H9 (cell line): Measurements from ENCODE around the gene NTPCR. TPM values are rescaled to one million over a fixed set of nuclear protein-coding genes. Genes with fewer than 3 reads are reported as not detected.

Experiments
- DNase-seq: peaks from one replicate; pipeline ENCODE4 v3.0.0-alpha.2; 2017
- H2AFZ ChIP-seq: one replicate; pipeline ENCODE4 v1.6.1; 2013; ENCODE audit warnings: mild to moderate bottlenecking, low read length, control low read depth, moderate library complexity
- H2AK5ac ChIP-seq: 2 replicates; pipeline ENCODE4 v1.6.1; 2013; ENCODE audit warnings: low read length, control low read depth, mixed read lengths; ENCODE audit not compliant: insufficient read length
- H2BK120ac ChIP-seq: one replicate; pipeline ENCODE4 v1.6.1; 2013; ENCODE audit warnings: low read depth, mild to moderate bottlenecking, low read length, control low read depth, inconsistent platforms; ENCODE audit not compliant: poor library complexity, severe bottlenecking
- H2BK12ac ChIP-seq: 2 replicates; pipeline ENCODE4 v1.6.1; 2013; ENCODE audit warnings: low read length, control low read depth, mixed read lengths, low read depth; ENCODE audit not compliant: insufficient read length
- H2BK15ac ChIP-seq: 2 replicates; pipeline ENCODE4 v1.6.1; 2013; ENCODE audit warnings: low read depth, low read length, control low read depth
- H2BK20ac ChIP-seq: one replicate; pipeline ENCODE4 v1.6.1; 2013; ENCODE audit warnings: low read depth, mild to moderate bottlenecking, low read length, control low read depth, inconsistent platforms; ENCODE audit not compliant: poor library complexity, severe bottlenecking
- H2BK5ac ChIP-seq: 2 replicates; pipeline ENCODE4 v1.6.1; 2013; ENCODE audit warnings: low read length, control low read depth, mixed read lengths; ENCODE audit not compliant: insufficient read length
- H3K14ac ChIP-seq: 2 replicates; pipeline ENCODE4 v1.6.1; 2013; ENCODE audit warnings: low read length, control low read depth; ENCODE audit not compliant: insufficient read depth
- H3K18ac ChIP-seq: 2 replicates; pipeline ENCODE4 v1.6.1; 2013; ENCODE audit warnings: low read depth, mild to moderate bottlenecking, mixed read lengths, low read length, control low read depth; ENCODE audit not compliant: insufficient read length
- H3K23ac ChIP-seq: 2 replicates; pipeline ENCODE4 v1.6.1; 2013; ENCODE audit warnings: low read length, control low read depth, mixed read lengths, low read depth; ENCODE audit not compliant: insufficient read length
- H3K23me2 ChIP-seq: 2 replicates; pipeline ENCODE4 v1.6.1; 2013; ENCODE audit warnings: low read depth, mild to moderate bottlenecking, mixed read lengths, low read length, control low read depth; ENCODE audit not compliant: insufficient read length, poor library complexity, severe bottlenecking
- H3K27ac ChIP-seq: 2 replicates; pipeline ENCODE4 v1.5.1; 2013; ENCODE audit warnings: low read length, control low read depth, mixed read lengths, low read depth; ENCODE audit not compliant: insufficient read length
- H3K27me3 ChIP-seq: 2 replicates; pipeline ENCODE4 v1.6.1; 2013; ENCODE audit warnings: low read length, control low read depth, inconsistent platforms; ENCODE audit not compliant: insufficient read depth
- H3K4ac ChIP-seq: 2 replicates; pipeline ENCODE4 v1.6.1; 2013; ENCODE audit warnings: low read depth, mild to moderate bottlenecking, control low read depth, inconsistent platforms, low read length, moderate library complexity
- H3K4me1 ChIP-seq: 2 replicates; pipeline ENCODE4 v1.6.1; 2013; ENCODE audit warnings: low read length, control low read depth, inconsistent platforms; ENCODE audit not compliant: insufficient read depth
- H3K4me2 ChIP-seq: 2 replicates; pipeline ENCODE4 v1.6.1; 2013; ENCODE audit warnings: low read length, control low read depth, mixed read lengths; ENCODE audit not compliant: insufficient read length, insufficient read depth
- H3K56ac ChIP-seq: 2 replicates; pipeline ENCODE4 v1.6.1; 2013; ENCODE audit warnings: low read depth, mild to moderate bottlenecking, mixed read lengths, low read length, control low read depth; ENCODE audit not compliant: insufficient read length
- H3K79me1 ChIP-seq: 2 replicates; pipeline ENCODE4 v1.6.1; 2013; ENCODE audit warnings: low read depth, mild to moderate bottlenecking, moderate library complexity, low read length, control low read depth, inconsistent platforms; ENCODE audit not compliant: insufficient read depth, poor library complexity, severe bottlenecking
- H3K79me2 ChIP-seq: 2 replicates; pipeline ENCODE4 v1.6.1; 2013; ENCODE audit warnings: low read length, control low read depth, inconsistent platforms; ENCODE audit not compliant: insufficient read depth
- H3K9ac ChIP-seq: 2 replicates; pipeline ENCODE4 v1.6.1; 2013; ENCODE audit warnings: low read length, control low read depth, mixed read lengths; ENCODE audit not compliant: insufficient read length; ENCODE audit errors: extremely low read depth
- H3K9me3 ChIP-seq: one replicate; pipeline ENCODE4 v1.6.1; 2013; ENCODE audit warnings: low read depth, low read length, inconsistent platforms; ENCODE audit not compliant: control insufficient read depth
- H3T11ph ChIP-seq: one replicate; pipeline ENCODE4 v1.6.1; 2013; ENCODE audit warnings: mild to moderate bottlenecking, low read length, control low read depth, inconsistent platforms
- H4K20me1 ChIP-seq: one replicate; pipeline ENCODE4 v1.6.1; 2013; ENCODE audit not compliant: control insufficient read depth, insufficient read length, insufficient read depth
- H4K5ac ChIP-seq: 2 replicates; pipeline ENCODE4 v1.6.1; 2013; ENCODE audit warnings: low read depth, mild to moderate bottlenecking, mixed read lengths, low read length, control low read depth; ENCODE audit not compliant: insufficient read length
- H4K8ac ChIP-seq: replicated peaks from 2 replicates; pipeline ENCODE4 v1.6.1; 2013; ENCODE audit warnings: low read length, control low read depth, mixed read lengths, low read depth; ENCODE audit not compliant: insufficient read length
- H4K91ac ChIP-seq: 2 replicates; pipeline ENCODE4 v1.6.1; 2013; ENCODE audit warnings: low read depth, mild to moderate bottlenecking, moderate library complexity, mixed read lengths, low read length, control low read depth; ENCODE audit not compliant: insufficient read length
- H3K27ac Mint-ChIP-seq, 3 experiments: 2 replicates in 2 of 3; 3 replicates in 1 of 3; pipeline ENCODE4 v1.8.0; 2020 to 2021; ENCODE audit warnings: mixed read lengths in 3 of 3, mild to moderate bottlenecking in 1 of 3, moderate library complexity in 1 of 3
- H3K27me3 Mint-ChIP-seq: 2 replicates; pipeline ENCODE4 v1.8.0; 2021; ENCODE audit warnings: low read depth, mild to moderate bottlenecking, moderate library complexity, mixed read lengths
- H3K36me3 Mint-ChIP-seq, 3 experiments: 2 replicates in 2 of 3; 3 replicates in 1 of 3; pipeline ENCODE4 v1.8.0; 2020 to 2021; ENCODE audit warnings: low read depth in 3 of 3, mixed read lengths in 3 of 3; ENCODE audit not compliant: insufficient read depth in 1 of 3
- H3K4me1 Mint-ChIP-seq, 2 experiments: 2 replicates each; pipeline ENCODE4 v1.8.0; 2020; ENCODE audit warnings: mixed read lengths in 2 of 2
- H3K4me3 Mint-ChIP-seq, 2 experiments: 2 replicates in 1 of 2; 3 replicates in 1 of 2; pipeline ENCODE4 v1.8.0; 2020 to 2021; ENCODE audit warnings: mild to moderate bottlenecking in 2 of 2, mixed read lengths in 2 of 2, moderate library complexity in 1 of 2
- H3K9me3 Mint-ChIP-seq, 2 experiments: 2 replicates in 1 of 2; 3 replicates in 1 of 2; pipeline ENCODE4 v1.8.0; 2020; ENCODE audit warnings: mild to moderate bottlenecking in 2 of 2, mixed read lengths in 2 of 2, moderate library complexity in 1 of 2
- WGBS: extraction: QIAGEN DNeasy Blood & Tissue Kit; methylation state at CpG from one replicate; pipeline ENCODE4 v1.1.7; 2013; ENCODE audit warnings: missing lambda C conversion rate, low lambda C conversion rate, mixed read lengths; ENCODE audit not compliant: insufficient read length; ENCODE audit errors: extremely low coverage; 5-methylcytosine and 5-hydroxymethylcytosine counted together
- total RNA-seq: library from RNA; stranded (reverse); gene quantifications from 2 replicates; pipeline ENCODE4 v1.2.1, GENCODE V29; 2021
- TF ChIP-seq, protein P1 (sequence below): fragments of 200-600 bp; sonication (generic); conservative IDR thresholded peaks from 3 replicates; pipeline ENCODE4 v1.8.0; 2021; ENCODE audit warnings: antibody characterized with exemption, mild to moderate bottlenecking

The NTPCR gene
- total RNA-seq, 1 experiment from 2014 or later: 87.4 TPM

- no peak overlapping the region for H2AK5ac ChIP-seq
- no peak overlapping the region for H4K91ac ChIP-seq
- H2BK5ac ChIP-seq: no peak overlapping the region
- no peak overlapping the region for H3K27ac Mint-ChIP-seq
- H3K4me2 ChIP-seq: no peak overlapping the region
- no peaks in the 10 kb centered on the region for H3K9me3 ChIP-seq
- TF ChIP-seq, protein P1, sequence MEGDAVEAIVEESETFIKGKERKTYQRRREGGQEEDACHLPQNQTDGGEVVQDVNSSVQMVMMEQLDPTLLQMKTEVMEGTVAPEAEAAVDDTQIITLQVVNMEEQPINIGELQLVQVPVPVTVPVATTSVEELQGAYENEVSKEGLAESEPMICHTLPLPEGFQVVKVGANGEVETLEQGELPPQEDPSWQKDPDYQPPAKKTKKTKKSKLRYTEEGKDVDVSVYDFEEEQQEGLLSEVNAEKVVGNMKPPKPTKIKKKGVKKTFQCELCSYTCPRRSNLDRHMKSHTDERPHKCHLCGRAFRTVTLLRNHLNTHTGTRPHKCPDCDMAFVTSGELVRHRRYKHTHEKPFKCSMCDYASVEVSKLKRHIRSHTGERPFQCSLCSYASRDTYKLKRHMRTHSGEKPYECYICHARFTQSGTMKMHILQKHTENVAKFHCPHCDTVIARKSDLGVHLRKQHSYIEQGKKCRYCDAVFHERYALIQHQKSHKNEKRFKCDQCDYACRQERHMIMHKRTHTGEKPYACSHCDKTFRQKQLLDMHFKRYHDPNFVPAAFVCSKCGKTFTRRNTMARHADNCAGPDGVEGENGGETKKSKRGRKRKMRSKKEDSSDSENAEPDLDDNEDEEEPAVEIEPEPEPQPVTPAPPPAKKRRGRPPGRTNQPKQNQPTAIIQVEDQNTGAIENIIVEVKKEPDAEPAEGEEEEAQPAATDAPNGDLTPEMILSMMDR: no peak
- H3K9me3 Mint-ChIP-seq: no peaks in the 10 kb centered on the region
- no peaks in the 10 kb centered on the region for H3K79me1 ChIP-seq
- H2AFZ ChIP-seq: no peak overlapping the region
- H3K9ac ChIP-seq: no peak overlapping the region
- no peak overlapping the region for H2BK120ac ChIP-seq
- H3K36me3 Mint-ChIP-seq: peaks cover 16 to 27% (median 23%) of the 10 kb centered on the region in 3 experiments; a peak in 6 of 7 replicates
- H4K8ac ChIP-seq: no peak overlapping the region
- H2BK12ac ChIP-seq: no peak overlapping the region
- H3K27ac ChIP-seq: no peak overlapping the region
- H3K4me1 ChIP-seq: no peaks in the 10 kb centered on the region
- H3K23me2 ChIP-seq: no peaks in the 10 kb centered on the region
- no peaks in the 10 kb centered on the region for H3K4me1 Mint-ChIP-seq
- no peak overlapping the region for H3K4ac ChIP-seq
- no peak overlapping the region for H3K23ac ChIP-seq
- H3K4me3 Mint-ChIP-seq: no peak overlapping the region
- no peak overlapping the region for H2BK20ac ChIP-seq
- DNase-seq: no peak
- H3K79me2 ChIP-seq: no peaks in the 10 kb centered on the region
- H3K27me3 Mint-ChIP-seq: no peaks in the 10 kb centered on the region
- no peaks in the 10 kb centered on the region for H4K20me1 ChIP-seq
- H3T11ph ChIP-seq: no peak overlapping the region
- no peaks in the 10 kb centered on the region for H3K27me3 ChIP-seq
- H4K5ac ChIP-seq: no peak overlapping the region
- H3K14ac ChIP-seq: no peak overlapping the region
- no peak overlapping the region for H3K56ac ChIP-seq
- no CpG with 5 or more reads among the region's 1 CpG for WGBS
- H2BK15ac ChIP-seq: no peak overlapping the region
- no peak overlapping the region for H3K18ac ChIP-seq
Observed at GRCh38 chr1:233012021-233012420, 61.6 kb downstream of the NTPCR start.
